Activated CD4-positive, alpha-beta T cell treated with anti-CD3 and anti-CD28 coated beads, Interleukin-2, amount 50 U/mL, for 1 hour (primary cell): ENCODE results near the gene SOX3.

Source experiments
- DNase-seq: peaks from one replicate; pipeline ENCODE4 v3.0.0-alpha.2; 2020

Gene SOX3

GRCh38 chrX:140492066-140492994 lies 12.5 kb downstream of the SOX3 start:
- no peak for DNase-seq

GRCh38 chrX:140480765-140481164 lies 24.1 kb downstream of the SOX3 start:
- no peak for DNase-seq

DNA sequence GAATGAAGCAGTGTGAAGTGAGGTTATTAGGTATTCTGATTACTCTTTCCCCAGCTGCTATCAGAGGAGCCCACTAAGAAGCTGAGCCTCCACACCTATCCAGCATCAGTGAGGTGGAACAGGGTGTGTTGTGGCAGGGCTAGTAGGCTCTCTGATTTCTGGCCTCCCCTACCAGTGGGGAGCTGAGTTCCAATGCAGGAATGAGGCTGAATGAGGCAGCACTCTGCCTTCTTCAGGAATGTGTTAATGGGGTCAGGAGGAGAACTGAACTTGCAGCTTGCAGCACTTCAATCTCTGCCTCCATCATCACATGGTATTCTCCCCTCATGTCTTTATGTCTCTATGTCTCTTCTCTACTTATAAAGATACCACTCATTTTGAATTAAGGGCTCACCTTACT lies 26.9 kb downstream of the SOX3 start:
- no peak for DNase-seq

GRCh38 chrX:140475025-140475424 lies 29.8 kb downstream of the SOX3 start:
- DNase-seq = no peak

DNA sequence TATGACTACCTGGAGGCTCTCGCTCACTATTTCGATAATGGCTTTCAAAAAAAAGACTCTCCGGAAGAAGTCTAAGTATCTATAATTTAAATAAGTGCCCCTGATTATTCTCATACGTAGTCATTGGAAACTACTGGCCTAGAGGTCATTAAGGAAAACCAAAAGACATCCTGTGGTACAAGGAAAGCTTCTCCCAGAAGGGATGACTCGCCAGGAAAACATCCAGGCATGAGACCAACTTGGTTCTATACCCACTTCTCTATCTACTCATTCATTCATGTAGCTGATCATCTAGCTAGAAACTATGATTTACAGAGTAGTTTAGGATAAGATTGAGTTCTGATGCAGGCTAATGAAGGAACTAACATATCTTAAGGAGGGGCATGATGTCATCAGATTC lies 37.7 kb downstream of the SOX3 start:
- no peak for DNase-seq
